HS-27A (cell line): ENCODE results near the gene DNM1.
"Not testable (repeated sequence)": the region's sequence is repeated elsewhere in the genome, so short reads cannot be mapped to it uniquely, and the experiment has no call there.

Source experiments
- DNase-seq: peaks from one replicate; pipeline ENCODE4 v3.0.0-alpha.2; 2012; ENCODE audit warnings: low read depth, missing footprints

DNM1 gene

DNA sequence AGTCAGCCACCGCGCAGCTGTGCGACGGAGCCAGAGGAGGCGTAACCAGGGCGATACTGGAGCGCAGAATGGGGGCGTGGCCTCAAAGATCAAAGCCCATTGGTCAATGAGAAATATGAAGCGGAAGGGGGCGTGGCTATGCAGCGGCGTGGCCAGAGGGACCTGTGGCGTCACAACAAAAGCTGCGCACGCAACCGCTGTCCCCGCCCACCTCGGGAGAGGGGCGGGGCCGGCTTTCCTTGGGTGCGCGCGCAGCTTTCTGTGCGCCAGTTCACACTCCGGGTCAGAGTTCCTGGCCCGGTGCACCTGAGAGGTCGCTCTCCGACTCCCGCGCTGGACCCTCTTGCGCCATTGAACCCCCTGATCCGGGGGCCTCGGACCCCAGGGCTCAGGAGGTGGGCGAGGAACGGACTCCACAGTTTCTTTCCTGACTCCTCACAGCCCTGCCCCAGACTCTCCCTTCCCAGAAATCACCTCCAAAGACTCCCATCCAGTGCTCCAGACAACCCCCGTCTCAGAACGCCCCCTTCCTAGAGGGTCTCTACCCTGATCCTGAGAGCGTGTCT is 72.9 kb downstream of the DNM1 start, which contains the start of gene SWI5:
TSS of gene SWI5 (plus strand) at position 269 of the 566 bp plus-strand sequence.
- DNase-seq, result peak; percentile 100

DNA sequence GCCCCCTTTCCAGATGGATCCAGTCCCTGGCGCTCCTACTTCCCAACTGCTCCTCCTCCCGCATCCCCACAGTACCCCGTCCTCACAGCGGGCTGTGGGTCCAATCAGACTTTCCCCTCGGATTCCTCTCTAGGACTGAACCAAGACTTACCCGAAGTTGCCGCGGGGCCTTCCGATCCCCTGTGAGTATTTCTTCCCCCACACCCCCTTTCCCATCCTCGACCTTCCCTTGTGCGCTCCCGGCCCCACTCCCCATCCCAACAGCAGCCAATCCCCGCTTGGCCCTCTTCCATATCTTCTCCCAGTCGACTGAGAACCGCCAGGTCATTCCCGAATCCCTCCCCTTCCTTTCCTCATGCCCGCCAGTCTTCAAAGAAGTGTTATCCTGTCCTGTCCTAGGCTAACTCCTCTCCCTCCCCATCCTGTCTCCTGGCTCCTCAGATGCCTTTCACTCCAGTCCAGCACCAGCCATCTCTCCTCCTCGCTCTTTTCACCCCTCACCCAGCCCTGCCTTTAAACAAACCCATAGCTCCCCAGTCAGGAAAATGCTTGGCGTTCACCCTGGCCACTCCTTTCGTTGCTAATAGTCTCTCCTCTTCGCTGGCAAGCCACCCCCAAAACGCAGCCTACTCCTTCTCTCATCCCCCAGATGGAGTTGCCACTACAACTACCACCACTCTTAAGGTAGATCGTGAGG is 73.5 kb downstream of the DNM1 start:
- DNase-seq, result no peak

GRCh38 chr9:128279088-128280073 is 76.2 kb downstream of the DNM1 start:
- not testable (repeated sequence) for DNase-seq

DNA sequence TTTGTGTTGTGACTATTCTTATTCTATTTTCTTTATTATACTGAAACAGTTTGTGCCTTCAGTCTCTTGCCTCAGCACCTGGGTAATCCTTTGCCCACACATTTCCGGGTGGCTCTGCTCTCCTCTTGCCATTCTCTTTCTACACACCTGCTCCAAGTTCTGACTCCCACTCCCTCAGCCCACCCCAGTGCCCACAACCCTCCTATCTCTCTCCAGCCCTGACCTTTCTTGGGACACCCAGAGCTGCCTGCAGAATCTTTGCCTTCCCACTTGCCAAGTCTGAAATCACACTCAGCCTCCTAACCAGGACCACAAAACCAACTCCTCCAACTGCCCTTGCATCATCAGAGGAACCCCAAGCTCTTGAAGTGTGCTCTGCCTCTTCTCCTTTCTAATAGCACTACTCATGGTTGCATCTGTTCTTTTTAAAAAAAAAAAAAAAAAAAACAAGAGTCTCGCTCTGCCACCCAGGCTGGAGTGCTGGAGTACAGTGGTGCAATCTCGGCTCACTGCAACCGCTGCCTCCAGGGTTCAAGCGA is 77.0 kb downstream of the DNM1 start:
- DNase-seq, result no peak

DNA sequence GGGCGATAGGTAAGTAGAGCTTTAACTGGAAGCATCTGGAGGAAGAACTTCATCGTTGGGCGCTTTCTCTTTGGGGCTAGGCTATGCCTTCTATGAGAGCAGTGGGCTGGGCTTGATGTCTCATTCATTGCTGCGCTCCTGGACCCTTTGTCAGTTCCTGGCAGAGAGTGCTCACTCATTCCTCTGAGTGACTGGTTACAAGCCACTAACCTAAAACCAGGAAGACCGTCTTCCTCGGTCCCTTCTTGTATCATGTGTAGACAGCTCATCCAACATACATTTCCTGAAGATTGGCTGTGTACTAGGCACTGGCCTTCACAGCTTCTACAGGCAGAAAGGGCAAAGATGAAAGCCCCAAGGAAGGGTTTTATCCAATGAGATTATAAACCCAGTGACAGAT is 79.3 kb downstream of the DNM1 start:
- no peak for DNase-seq

- DNase-seq, result no peak
Measured at GRCh38 chr9:128285033-128285784, 82.0 kb downstream of the DNM1 start.

DNA sequence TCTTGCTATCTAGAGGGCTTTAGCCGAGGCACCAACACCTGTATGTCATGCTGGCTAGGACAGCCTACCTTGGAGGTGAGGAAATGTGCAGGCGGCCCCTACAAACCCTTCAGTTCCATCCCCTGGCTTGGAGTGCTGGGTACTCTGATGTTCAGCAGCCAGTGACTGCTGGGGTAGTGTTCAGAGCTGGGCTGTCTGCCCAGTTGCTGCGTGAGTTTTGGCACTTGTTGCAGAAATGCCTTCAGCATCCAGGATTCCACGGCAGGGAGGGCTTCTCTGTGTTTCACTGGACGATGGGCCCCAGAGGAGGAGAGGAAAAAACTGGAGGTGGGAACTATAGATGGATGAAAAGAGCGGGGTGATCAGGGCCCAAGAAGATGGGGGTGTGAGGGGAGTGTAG is 83.3 kb downstream of the DNM1 start:
- DNase-seq, result no peak

DNA sequence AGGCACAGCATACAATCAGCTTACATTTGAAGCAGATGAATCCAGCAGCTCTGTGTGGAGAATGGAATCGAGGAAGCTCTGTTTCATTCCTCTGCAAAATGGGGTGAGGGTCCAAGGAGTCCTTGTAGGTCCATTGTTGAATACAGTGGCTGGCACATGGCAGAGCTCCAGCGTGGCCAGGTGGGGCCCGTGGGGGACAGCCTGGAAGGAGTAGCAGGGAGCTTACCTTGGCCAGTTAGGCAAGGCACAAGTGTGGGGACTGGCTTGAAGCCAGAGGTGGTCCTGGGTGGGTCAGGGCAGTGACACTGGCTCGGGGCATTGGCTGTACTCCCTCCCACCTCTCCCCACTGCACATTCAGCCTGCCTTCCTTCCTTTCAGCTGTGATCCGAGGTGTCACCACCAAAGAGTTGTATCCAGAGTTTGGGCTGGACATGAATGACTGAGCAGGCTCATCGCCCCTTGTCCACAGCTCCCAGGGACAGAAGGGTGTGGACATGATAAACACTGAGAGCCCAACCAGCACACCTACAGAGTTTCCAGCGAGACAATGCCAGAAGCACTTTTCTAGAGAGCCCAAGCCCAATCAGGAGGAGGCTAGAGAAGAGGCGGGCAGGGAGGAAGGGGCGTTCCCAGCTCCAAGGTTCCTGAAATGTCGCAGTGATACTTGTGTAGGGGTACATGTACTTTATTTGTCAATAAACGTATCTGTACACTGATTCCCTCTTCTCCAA is 85.3 kb downstream of the DNM1 start:
- DNase-seq, result no peak

GRCh38 chr9:128292009-128292408 is 88.8 kb downstream of the DNM1 start:
- no peak for DNase-seq

- DNase-seq, result no peak
Measured at GRCh38 chr9:128293091-128293490, 89.9 kb downstream of the DNM1 start.

- no peak for DNase-seq
Measured at GRCh38 chr9:128294142-128294541, 91.0 kb downstream of the DNM1 start.

DNA sequence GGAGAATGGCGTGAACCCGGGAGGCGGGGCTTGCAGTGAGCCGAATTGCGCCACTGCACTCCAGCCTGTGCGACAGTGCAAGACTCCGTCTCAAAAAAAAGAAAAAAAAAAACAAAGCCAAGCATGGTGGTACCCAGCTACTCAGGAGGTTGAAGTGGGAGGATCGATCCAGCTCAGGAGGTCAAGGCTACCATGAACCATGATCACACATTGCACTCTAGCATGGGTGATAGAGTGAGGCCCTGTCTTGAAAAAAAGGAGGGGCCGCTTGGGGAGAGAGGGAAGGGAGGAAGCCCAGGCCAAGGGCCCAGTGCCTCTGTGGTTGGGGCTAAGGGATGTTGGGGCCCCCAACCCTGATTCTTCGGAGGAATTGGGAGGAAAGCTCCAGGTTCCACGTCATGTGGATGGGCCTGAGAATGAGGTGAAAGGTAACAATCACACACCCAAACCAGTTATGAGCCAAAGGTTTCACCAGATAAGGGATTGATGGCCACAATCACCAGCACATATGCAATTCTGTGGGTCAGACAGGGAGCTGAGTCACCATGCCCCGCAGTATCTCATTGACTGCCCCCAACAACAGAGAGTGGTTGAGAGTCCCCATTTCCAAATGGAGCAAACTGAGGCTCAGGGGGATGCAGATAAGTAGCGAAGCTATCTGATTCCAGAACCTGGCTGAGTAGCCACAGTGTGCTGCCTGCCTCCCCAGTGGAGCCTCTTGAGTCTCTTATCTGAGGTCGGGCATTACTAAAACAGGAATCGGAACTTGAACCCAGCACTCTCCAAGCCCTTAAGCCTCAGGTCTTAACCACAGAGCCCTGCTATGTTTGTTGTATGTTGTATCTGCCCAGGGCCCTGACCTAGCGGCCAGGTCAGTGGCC is 93.4 kb downstream of the DNM1 start:
- no peak for DNase-seq

- DNase-seq, result no peak
Measured at GRCh38 chr9:128297221-128297773, 94.1 kb downstream of the DNM1 start.

- no peak for DNase-seq
Measured at GRCh38 chr9:128298535-128299482, 95.6 kb downstream of the DNM1 start.

GRCh38 chr9:128304136-128304970 is 101.2 kb downstream of the DNM1 start:
- DNase-seq, result no peak
